Activated CD8-positive, alpha-beta memory T cell treated with anti-CD3 and anti-CD28 coated beads, Interleukin-2, amount 10 ng/mL, durations not matched to agents 7 days and 5 days (primary cell): ENCODE measurements around the gene TREH. TPM values are rescaled to one million over a fixed set of nuclear protein-coding genes. Genes with fewer than 3 reads are reported as not detected.
"Not testable (repeated sequence)": the region's sequence is repeated elsewhere in the genome, so short reads cannot be mapped to it uniquely, and the experiment has no call there.

Experiments
- ATAC-seq: fragments of 150-1000 bp; cut with Tn5 transposase; one replicate; pipeline ENCODE4 v1.10.0; 2021; ENCODE audit warnings: moderate library complexity
- CTCF ChIA-PET: fragments of 350-600 bp; sonication (Branson Sonifier 250); formaldehyde crosslinking; loops from one replicate; lab custom pipeline; 2021; ENCODE audit warnings: antibody characterized with exemption; lab: Charles Lee
- DNase-seq: peaks from one replicate; pipeline ENCODE4 v3.0.0-alpha.2; 2020
- H3K27ac Mint-ChIP-seq: one replicate; pipeline ENCODE4 v1.8.0; 2021; ENCODE audit warnings: mild to moderate bottlenecking, mixed read lengths
- H3K27me3 Mint-ChIP-seq: one replicate; pipeline ENCODE4 v1.8.0; 2021; ENCODE audit warnings: mixed read lengths
- H3K36me3 Mint-ChIP-seq: one replicate; pipeline ENCODE4 v1.8.0; 2021; ENCODE audit warnings: mild to moderate bottlenecking, mixed read lengths
- H3K4me1 Mint-ChIP-seq: one replicate; pipeline ENCODE4 v1.8.0; 2021; ENCODE audit warnings: mixed read lengths
- H3K4me3 Mint-ChIP-seq: one replicate; pipeline ENCODE4 v1.8.0; 2021; ENCODE audit warnings: mild to moderate bottlenecking, moderate library complexity, mixed read lengths
- H3K9me3 Mint-ChIP-seq: one replicate; pipeline ENCODE4 v1.8.0; 2022; ENCODE audit warnings: low read depth, mixed read lengths
- total RNA-seq, 2 experiments: library from RNA; stranded (reverse); gene quantifications; one replicate each; pipeline ENCODE4 v1.2.3, GENCODE V29; 2021

TREH gene
- total RNA-seq, 2 experiments from 2014 or later = not detected

DNA sequence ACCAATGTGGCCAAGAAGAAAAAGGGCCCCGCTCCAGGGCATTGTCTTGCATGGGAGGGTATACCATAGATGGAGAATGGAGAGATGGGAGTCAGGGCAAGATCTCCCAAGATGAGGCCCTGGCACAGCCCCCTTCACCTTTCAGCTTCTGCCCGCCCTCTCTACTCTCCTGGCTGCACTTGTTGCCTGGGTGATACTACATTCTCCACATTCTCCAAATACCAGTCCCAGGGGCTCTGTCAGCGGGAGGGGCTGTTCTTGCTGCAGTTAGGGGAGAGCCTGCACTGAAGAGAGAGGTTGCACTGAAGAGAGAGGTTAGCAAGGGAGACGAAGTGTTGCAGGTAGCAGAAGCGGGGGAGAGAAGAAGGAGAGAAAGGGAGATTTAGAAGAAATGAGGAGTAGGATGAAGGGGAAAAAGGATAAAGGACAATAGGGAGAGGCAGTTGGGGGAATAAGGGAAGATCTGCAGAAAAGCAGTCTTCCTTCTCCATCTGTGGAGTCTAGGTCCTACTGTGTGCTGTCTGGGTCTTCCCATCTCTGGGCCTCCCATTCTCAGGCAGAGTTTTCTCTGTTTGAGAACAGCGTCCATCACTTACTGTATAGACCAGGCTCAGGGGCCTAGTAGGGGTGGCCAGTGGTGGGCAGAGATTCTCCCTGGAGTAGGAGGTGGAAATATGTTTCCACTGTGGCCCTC is 64.0 kb downstream of the TREH start:
- Mint-ChIP-seq H3K4me3 (no peak overlapping the region), H3K36me3 (no peaks in the 10 kb centered on the region), H3K27me3 (peaks cover 8% of the 10 kb centered on the region), H3K4me1 (peaks cover 7% of the 10 kb centered on the region), H3K9me3 (no peaks in the 10 kb centered on the region), H3K27ac (no peak overlapping the region)
- ATAC-seq = no peak
- DNase-seq = no peak
- CTCF ChIA-PET = no interaction called here

DNA sequence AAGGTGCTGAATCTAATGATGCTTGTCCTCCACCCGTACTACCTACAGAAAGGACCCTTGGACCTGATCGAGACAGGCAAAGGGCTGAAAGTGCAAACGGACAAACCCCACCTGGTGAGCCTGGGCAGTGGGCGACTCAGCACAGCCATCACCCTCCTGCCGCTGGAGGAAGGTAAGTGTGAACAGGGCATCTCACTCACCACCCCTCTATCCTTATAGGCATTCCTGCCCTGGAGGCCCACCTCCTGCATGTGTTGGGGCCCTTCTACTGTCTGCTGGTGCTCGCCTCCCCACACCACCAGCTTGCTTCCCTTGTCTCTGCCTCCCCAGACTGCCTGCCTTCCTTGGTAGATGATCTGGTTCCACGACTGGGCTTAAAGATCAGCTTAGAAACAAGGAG is 64.9 kb downstream of the TREH start:
- Mint-ChIP-seq H3K27ac (no peak overlapping the region), H3K36me3 (no peaks in the 10 kb centered on the region), H3K4me1 (peaks cover 10% of the 10 kb centered on the region), H3K27me3 (peaks cover 10% of the 10 kb centered on the region), H3K9me3 (no peaks in the 10 kb centered on the region), H3K4me3 (no peak overlapping the region)
- no peak for ATAC-seq
- no peak for DNase-seq
- CTCF ChIA-PET = interaction anchor here (1.0 to 6.6 kb wide), 2 partner anchors 20 to 23 kb away, joined by 4 to 75 read pairs; no protein-coding TSS in a partner anchor

DNA sequence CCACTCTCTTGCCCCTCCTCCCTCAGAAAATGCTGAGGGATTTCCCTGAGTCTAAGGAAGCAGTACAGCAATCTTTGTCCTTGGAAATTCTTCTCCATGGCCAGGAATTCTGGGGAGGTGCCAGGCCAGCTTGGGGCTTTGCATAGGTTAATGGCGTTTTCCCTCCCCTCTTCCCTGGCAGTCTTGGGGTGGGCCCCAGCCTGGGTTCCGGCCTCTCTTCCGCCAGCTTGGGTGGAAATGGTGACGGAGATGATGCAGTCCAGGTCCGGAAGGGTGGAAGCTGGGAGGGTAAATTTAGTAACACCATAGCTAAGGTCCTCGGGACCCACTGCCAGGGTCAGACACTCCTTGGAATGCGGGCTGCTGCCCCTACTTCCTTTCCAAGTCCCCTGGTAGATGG is 67.1 kb downstream of the TREH start:
- Mint-ChIP-seq H3K36me3 (no peaks in the 10 kb centered on the region), H3K4me3 (no peak overlapping the region), H3K4me1 (peaks cover 24% of the 10 kb centered on the region), H3K27ac (no peak overlapping the region), H3K9me3 (no peaks in the 10 kb centered on the region), H3K27me3 (peaks cover 21% of the 10 kb centered on the region)
- CTCF ChIA-PET = interaction anchor here (1.0 to 6.6 kb wide), 6 partner anchors 9 to 49 kb away, joined by 3 to 75 read pairs (median 4); no protein-coding TSS in a partner anchor
- ATAC-seq (no peak), DNase-seq (no peak)

DNA sequence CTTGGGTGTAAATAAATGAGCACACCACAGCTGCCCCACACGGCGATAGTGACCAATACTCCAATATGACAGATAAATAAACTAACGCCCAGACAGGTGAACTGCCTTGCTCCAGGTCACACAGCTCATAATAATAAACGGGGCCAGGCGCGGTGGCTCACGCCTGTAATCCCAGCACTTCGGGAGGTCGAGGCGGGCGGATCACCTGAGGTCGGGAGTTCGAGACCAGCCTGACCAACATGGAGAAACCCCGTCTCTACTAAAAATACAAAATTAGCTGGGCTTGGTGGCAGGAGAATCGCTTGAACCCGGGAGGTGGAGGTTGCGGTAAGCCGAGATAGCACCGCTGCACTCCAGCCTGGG is 68.0 kb downstream of the TREH start:
- peaks cover 26% of the 10 kb centered on the region for H3K27me3 Mint-ChIP-seq
- H3K9me3 Mint-ChIP-seq, ATAC-seq, H3K36me3 Mint-ChIP-seq, H3K27ac Mint-ChIP-seq, DNase-seq: not testable (repeated sequence)
- peaks cover 24% of the 10 kb centered on the region for H3K4me1 Mint-ChIP-seq
- CTCF ChIA-PET = interaction anchor here (1.0 to 6.6 kb wide), 8 partner anchors 8 to 48 kb away, joined by 3 to 75 read pairs (median 4); no protein-coding TSS in a partner anchor
- peak overlapping the region; percentile 15 for H3K4me3 Mint-ChIP-seq

DNA sequence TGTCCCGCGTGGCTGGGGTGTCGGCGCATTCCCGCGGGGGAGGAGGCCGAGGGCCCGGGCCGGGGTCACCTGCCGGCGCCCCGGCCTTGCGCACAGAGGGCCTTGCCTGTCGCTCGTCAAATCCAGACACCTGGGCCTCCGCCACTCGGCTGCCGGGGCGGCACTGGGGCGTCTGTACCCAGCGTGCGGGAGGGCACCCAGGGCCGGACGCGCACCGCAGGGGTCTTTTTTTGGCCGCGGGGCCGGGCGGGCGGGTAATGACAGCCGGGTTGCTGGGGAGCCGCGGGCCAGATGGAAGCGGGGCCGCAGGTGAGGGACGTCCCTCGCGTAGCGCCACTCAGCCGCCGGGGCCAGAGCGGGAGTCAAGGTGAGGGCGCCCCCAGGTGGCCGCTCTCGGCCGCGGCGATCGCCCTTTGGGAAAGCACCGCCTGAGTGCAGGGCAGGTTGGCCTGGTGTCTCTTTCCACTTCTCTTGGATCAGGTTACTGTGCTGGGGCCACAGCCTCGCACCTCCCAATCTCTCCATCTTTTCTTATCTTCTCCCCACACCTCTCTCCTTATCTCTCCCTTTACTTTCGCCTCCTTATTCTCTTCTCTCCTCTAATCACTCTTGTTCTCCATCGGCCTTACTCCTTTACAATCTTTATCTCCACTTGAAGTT is 68.5 kb downstream of the TREH start:
- DNase-seq (peak; percentile 84), ATAC-seq (peak; percentile 71)
- no peaks in the 10 kb centered on the region for H3K36me3 Mint-ChIP-seq
- H3K27ac Mint-ChIP-seq = no peak overlapping the region
- peaks cover 30% of the 10 kb centered on the region for H3K27me3 Mint-ChIP-seq
- peaks cover 24% of the 10 kb centered on the region for H3K4me1 Mint-ChIP-seq
- CTCF ChIA-PET = interaction anchor here (1.0 to 6.6 kb wide), 9 partner anchors 8 to 49 kb away, joined by 3 to 75 read pairs (median 4); no protein-coding TSS in a partner anchor
- no peaks in the 10 kb centered on the region for H3K9me3 Mint-ChIP-seq
- peak overlapping the region; percentile 30 for H3K4me3 Mint-ChIP-seq

DNA sequence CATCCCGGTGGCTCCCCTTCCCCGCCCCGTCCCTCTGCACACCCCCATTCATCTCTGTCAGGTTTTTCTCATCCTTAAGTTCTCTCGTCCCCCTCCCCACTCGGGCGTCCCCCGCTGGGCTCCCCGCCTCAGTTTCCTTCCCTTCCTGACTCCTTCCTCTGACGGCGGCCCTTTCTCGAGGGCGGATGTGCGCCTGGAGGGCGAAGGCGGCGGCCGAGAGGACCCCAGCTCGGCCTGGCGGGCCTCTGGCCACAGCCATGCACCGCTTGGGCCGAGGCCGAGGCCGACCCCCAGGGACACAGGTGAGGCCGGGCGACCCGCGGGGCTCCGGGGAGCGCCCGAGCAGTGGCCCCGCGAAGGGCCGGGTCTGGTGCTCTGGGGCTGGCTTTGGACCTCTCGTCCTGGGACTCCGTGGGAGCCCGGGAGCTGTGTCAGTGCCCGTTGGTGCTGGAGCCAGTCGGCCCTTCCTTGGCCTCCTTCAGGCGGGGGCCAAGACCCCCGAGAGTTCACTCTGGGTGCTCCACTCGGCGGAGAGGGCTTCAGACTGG is 69.2 kb downstream of the TREH start:
- Mint-ChIP-seq H3K9me3 (no peaks in the 10 kb centered on the region), H3K4me1 (peaks cover 24% of the 10 kb centered on the region), H3K4me3 (peak overlapping the region; percentile 64), H3K27ac (no peak overlapping the region), H3K36me3 (no peaks in the 10 kb centered on the region), H3K27me3 (peaks cover 30% of the 10 kb centered on the region)
- no peak for DNase-seq
- CTCF ChIA-PET = interaction anchor here (1.2 to 6.6 kb wide), 5 partner anchors 10 to 49 kb away, joined by 3 to 75 read pairs (median 11); partner anchors contain the start of gene ARCN1
- no peak for ATAC-seq

DNA sequence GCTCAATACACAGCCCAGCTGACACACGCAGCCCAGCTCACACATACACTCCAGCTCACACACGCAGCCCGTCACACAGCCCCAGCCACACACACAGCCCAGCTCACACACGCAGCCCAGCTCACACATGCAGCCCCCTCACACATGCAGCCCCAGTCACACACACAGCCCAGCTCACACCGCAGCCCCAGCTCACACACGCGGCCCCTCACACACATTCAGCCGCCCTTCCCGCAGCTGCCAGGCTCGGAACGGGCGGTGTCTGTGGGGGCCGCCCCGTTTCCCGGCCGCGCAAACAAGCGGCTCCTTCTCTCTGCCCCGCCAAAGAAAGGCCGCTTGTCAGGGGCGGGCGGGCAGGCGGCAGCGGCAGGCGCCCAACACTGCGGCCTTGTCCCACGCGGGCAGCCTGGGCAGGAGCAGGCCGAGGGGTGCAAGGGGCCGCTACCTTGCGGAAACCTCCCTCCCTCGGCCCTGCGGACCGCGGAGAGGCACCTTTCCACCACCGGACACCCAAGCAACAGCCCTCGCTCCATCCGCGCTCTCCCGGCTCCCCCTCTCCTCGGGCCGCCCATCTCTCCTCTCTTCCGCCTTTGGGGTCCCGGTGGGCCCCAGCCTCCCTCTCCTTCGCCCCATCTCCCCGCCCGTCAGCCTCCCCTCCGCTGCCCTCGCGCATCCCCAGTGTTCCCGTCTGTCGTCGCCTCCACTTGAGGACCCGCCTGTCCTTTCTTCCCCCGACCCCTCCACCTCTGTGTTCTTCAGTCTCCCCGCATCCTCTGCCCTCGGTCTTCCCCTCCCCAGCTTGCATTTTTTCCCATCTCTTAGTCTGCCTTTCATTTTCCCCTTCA is 69.8 kb downstream of the TREH start:
- CTCF ChIA-PET = interaction anchor here (1.2 to 6.6 kb wide), 6 partner anchors 10 to 50 kb away, joined by 3 to 75 read pairs (median 8); partner anchors contain the start of gene ARCN1
- DNase-seq (no peak), ATAC-seq (peak; percentile 7)
- peak overlapping the region; percentile 64 for H3K4me3 Mint-ChIP-seq
- H3K27ac Mint-ChIP-seq = no peak overlapping the region
- H3K27me3 Mint-ChIP-seq = peaks cover 30% of the 10 kb centered on the region
- no peaks in the 10 kb centered on the region for H3K36me3 Mint-ChIP-seq
- no peaks in the 10 kb centered on the region for H3K9me3 Mint-ChIP-seq
- peaks cover 24% of the 10 kb centered on the region for H3K4me1 Mint-ChIP-seq

DNA sequence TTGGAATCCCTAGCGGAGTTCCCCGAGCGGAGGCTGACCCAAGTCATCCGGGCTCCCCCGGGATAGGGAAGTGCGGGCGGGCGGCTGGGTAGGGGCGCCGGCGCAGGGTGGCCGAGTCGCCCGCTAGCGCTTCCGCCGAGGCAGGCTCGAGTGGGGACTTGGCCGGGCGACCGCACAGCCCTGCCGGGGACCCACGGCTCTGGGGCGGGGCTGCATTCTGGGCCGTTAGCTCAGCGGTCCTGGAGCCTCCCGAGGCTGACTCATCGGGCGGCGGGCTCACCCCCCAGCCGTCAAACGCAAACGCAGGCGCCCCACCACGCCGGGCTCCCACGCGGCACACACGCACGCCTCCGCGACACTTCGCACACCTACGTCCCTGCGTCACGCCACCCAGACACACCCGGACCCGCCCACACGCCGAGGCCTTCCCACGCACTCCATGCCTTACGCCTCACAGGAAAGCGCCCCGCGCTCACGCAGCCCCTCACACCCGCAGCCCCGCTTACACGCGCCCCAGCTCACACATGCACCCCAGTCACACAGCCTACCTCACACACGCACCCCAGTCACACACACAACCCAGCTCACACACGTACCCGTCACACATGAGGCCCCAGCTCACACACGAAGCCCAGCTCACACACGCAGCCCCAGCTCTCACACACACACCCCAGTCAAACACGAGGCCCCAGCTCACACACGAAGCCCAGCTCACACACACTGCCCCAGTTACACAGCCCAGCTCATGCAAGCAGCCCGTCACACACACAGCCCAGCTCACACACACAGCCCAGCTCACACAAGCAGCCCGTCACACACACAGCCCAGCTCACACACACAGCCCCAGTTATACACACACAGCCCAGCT is 70.9 kb downstream of the TREH start:
- H3K4me3 Mint-ChIP-seq = peak overlapping the region; percentile 52
- peaks cover 30% of the 10 kb centered on the region for H3K27me3 Mint-ChIP-seq
- ATAC-seq (peak; percentile 56), DNase-seq (peak; percentile 69)
- H3K9me3 Mint-ChIP-seq = no peaks in the 10 kb centered on the region
- CTCF ChIA-PET = interaction anchor here (1.0 to 6.6 kb wide), 6 partner anchors 10 to 51 kb away, joined by 3 to 75 read pairs (median 8); partner anchors contain the start of gene ARCN1
- no peak overlapping the region for H3K27ac Mint-ChIP-seq
- peaks cover 24% of the 10 kb centered on the region for H3K4me1 Mint-ChIP-seq
- H3K36me3 Mint-ChIP-seq = no peaks in the 10 kb centered on the region

DNA sequence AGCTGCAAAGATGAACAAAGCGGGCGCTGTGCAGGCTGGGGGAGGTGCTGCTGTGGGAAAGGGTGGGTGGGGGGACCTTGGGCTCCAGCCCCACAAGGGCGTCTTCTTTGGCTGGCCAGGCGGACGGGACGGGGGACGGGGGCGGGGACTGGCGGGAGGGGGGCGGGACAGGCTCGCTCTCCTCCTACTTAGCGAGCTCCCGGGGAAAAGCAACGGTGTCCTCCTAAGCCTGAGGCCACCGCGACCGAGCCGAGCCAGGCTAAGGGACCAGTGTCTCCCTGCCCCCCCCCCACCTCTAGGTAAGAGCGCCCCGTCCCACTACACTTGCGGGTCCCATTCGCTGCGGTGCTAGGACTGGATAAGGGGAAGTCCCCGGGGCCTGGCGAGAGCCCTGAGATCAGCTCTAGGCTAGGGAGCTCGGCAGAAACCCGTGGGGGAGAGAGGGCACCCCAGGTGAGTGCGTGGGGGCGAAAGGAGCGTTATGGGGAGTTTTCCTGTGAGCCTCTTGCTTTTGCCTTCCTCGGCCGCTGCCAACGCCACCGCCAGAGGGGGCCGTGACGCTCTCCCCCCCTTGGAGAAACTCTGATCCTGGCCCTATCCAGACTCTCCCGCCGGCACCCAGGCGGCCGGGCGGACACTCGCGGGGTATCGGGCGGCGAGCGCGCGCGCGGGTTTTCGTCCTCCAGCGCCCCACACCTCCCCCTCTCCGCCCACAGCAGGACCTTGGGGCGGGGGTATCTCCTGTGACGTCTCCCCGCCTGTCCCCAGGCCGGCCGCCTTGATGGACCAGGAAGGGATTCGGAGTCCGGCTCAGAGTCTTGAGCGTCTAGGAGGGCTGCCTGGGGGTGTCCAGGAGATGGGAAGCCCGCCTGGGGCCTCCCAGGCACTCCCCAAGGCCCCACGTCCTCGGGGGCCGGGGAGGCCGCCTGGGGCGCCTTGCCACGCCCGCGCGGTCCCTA is 71.8 kb downstream of the TREH start, which contains the start of gene PHLDB1:
Gene PHLDB1 (plus strand): TSS at position 215 of the 959 bp plus-strand sequence. CDS start 6,222 bp downstream, outside the sequence.
- peak; percentile 19 for ATAC-seq
- Mint-ChIP-seq H3K36me3 (peaks cover 3% of the 10 kb centered on the region), H3K4me3 (peak within 1 kb of the TSS; percentile 56), H3K27ac (no peak within 1 kb of the TSS), H3K4me1 (peaks cover 24% of the 10 kb centered on the region), H3K27me3 (peaks cover 30% of the 10 kb centered on the region), H3K9me3 (no peaks in the 10 kb centered on the region)
- CTCF ChIA-PET = interaction anchor here (1.0 to 6.6 kb wide), 7 partner anchors 9 to 436 kb away, joined by 3 to 75 read pairs (median 11); partner anchors contain the start of gene UPK2
- peak; percentile 51 for DNase-seq
